H1 (cell line): Measurements from ENCODE around the gene EFHC1. TPM values are rescaled to one million over a fixed set of nuclear protein-coding genes. Genes with fewer than 3 reads are reported as not detected.

Experiments used
- CTCF ChIA-PET: fragments of 300-600 bp; sonication (Branson Sonifier 250); formaldehyde crosslinking; loops from one replicate; lab custom pipeline; 2021; ENCODE audit not compliant: partially characterized antibody; lab: Charles Lee
- POLR2A ChIA-PET: fragments of 300-600 bp; sonication (Branson Sonifier 250); formaldehyde crosslinking; loops from one replicate; lab custom pipeline; 2021; ENCODE audit warnings: inconsistent platforms; ENCODE audit not compliant: partially characterized antibody; lab: Charles Lee
- DNase-seq, 2 experiments: peaks; one replicate each; pipeline versions ENCODE4 v3.0.0 to v3.0.0-alpha.2; 2010 to 2022; ENCODE audit warnings: low spot score in 2 of 2, low read depth in 1 of 2, mixed read lengths in 1 of 2
- FAIRE-seq: peaks from 2 replicates; lab custom pipeline; 2011; peaks lifted over from hg19 to GRCh38; lab: Jason Lieb, UNC
- H2AFZ ChIP-seq: 2 replicates; pipeline ENCODE4 v1.8.1; 2012; ENCODE audit warnings: low read length, inconsistent platforms
- H2AK5ac ChIP-seq: 2 replicates; pipeline ENCODE4 v1.6.1; 2013; ENCODE audit warnings: low read depth, low read length
- H2BK120ac ChIP-seq: replicated peaks from 2 replicates; pipeline ENCODE3; 2013; ENCODE audit warnings: low read depth, low read length, inconsistent platforms
- H2BK12ac ChIP-seq: 2 replicates; pipeline ENCODE4 v1.6.1; 2013; ENCODE audit warnings: low read depth, low read length
- H2BK15ac ChIP-seq: 2 replicates; pipeline ENCODE4 v1.6.1; 2013; ENCODE audit warnings: low read length
- H2BK20ac ChIP-seq: 2 replicates; pipeline ENCODE4 v1.6.1; 2013; ENCODE audit warnings: low read length
- H2BK5ac ChIP-seq: 2 replicates; pipeline ENCODE4 v1.6.1; 2013; ENCODE audit warnings: low read depth, low read length
- H3K14ac ChIP-seq: 2 replicates; pipeline ENCODE4 v1.6.1; 2013; ENCODE audit warnings: inconsistent platforms; ENCODE audit not compliant: insufficient read length
- H3K18ac ChIP-seq: 2 replicates; pipeline ENCODE4 v1.6.1; 2013; ENCODE audit warnings: low read length; ENCODE audit errors: extremely low read depth
- H3K23ac ChIP-seq: 2 replicates; pipeline ENCODE4 v1.6.1; 2013; ENCODE audit warnings: inconsistent platforms; ENCODE audit not compliant: insufficient read length
- H3K23me2 ChIP-seq: 2 replicates; pipeline ENCODE4 v1.6.1; 2013; ENCODE audit warnings: low read depth, low read length
- H3K27ac ChIP-seq: 2 replicates; pipeline ENCODE4 v1.6.1; 2011; ENCODE audit warnings: low read depth, low read length, inconsistent platforms
- H3K27me3 ChIP-seq, 4 experiments: replicated peaks in 1 of 4; 1 replicate in 1 of 4; 2 replicates in 3 of 4; pipeline versions ENCODE4 v1.6.1 to v1.8.1; 2011 to 2013; ENCODE audit warnings: low read length in 3 of 4, mild to moderate bottlenecking in 3 of 4, inconsistent platforms in 2 of 4, mixed read lengths in 2 of 4, moderate library complexity in 1 of 4; ENCODE audit not compliant: control insufficient read depth in 3 of 4, insufficient read depth in 3 of 4; ENCODE audit errors: extremely low read depth in 1 of 4
- H3K36me3 ChIP-seq, 4 experiments: 2 replicates each; pipeline versions ENCODE4 v1.6.1 to v1.8.1; 2011 to 2013; ENCODE audit warnings: mild to moderate bottlenecking in 4 of 4, low read length in 3 of 4, moderate library complexity in 2 of 4, control low read depth in 1 of 4, inconsistent platforms in 1 of 4; ENCODE audit not compliant: insufficient read depth in 4 of 4, control insufficient read depth in 2 of 4
- H3K4ac ChIP-seq: replicated peaks from 2 replicates; pipeline ENCODE3; 2013; ENCODE audit warnings: low read length, low read depth, mixed read lengths, inconsistent platforms; ENCODE audit not compliant: insufficient read length
- H3K4me1 ChIP-seq, 4 experiments: replicated peaks in 1 of 4; 1 replicate in 1 of 4; 2 replicates in 3 of 4; pipeline versions ENCODE4 v1.6.1 to v1.8.1; 2011 to 2013; ENCODE audit warnings: low read length in 3 of 4, inconsistent platforms in 2 of 4, mixed read lengths in 1 of 4; ENCODE audit not compliant: insufficient read depth in 4 of 4, control insufficient read depth in 3 of 4
- H3K4me2 ChIP-seq, 2 experiments: 2 replicates each; pipeline versions ENCODE4 v1.6.1 to v1.8.1; 2011 to 2013; ENCODE audit warnings: low read depth in 2 of 2, low read length in 2 of 2, control low read depth in 1 of 2, inconsistent platforms in 1 of 2, mild to moderate bottlenecking in 1 of 2; ENCODE audit not compliant: insufficient read depth in 1 of 2
- H3K4me3 ChIP-seq, 4 experiments: fragments of 200-600, 300-600 bp in 1 of 4; sonication (generic), shearing (Covaris generic), sonication (Bioruptor Twin) in 1 of 4; 2 replicates each; pipeline versions ENCODE4 v1.5.1 to v1.8.1; 2011 to 2016; ENCODE audit warnings: low read length in 4 of 4, low read depth in 3 of 4, control low read depth in 2 of 4, inconsistent platforms in 2 of 4, mild to moderate bottlenecking in 2 of 4, mixed read lengths in 1 of 4, moderate library complexity in 1 of 4; ENCODE audit not compliant: insufficient read depth in 2 of 4; ENCODE audit errors: extremely low read depth in 1 of 4
- H3K56ac ChIP-seq: replicated peaks from 2 replicates; pipeline ENCODE3; 2013; ENCODE audit warnings: low read depth, mild to moderate bottlenecking, mixed read lengths, low read length, inconsistent platforms; ENCODE audit not compliant: insufficient read length
- H3K79me1 ChIP-seq: 2 replicates; pipeline ENCODE4 v1.6.1; 2013; ENCODE audit warnings: low read depth, low read length, control low read depth
- H3K79me2 ChIP-seq, 2 experiments: 2 replicates each; pipeline versions ENCODE4 v1.6.1 to v1.8.1; 2012 to 2013; ENCODE audit warnings: low read length in 2 of 2, mild to moderate bottlenecking in 2 of 2, inconsistent platforms in 1 of 2; ENCODE audit not compliant: insufficient read depth in 2 of 2, control insufficient read depth in 1 of 2
- H3K9ac ChIP-seq, 4 experiments: replicated peaks in 1 of 4; 1 replicate in 1 of 4; 2 replicates in 3 of 4; pipeline versions ENCODE4 v1.6.1 to v1.8.1; 2011 to 2013; ENCODE audit warnings: low read depth in 3 of 4, low read length in 3 of 4, control low read depth in 2 of 4, mild to moderate bottlenecking in 2 of 4, moderate library complexity in 2 of 4, inconsistent platforms in 1 of 4; ENCODE audit errors: extremely low read depth in 1 of 4
- H3K9me3 ChIP-seq, 2 experiments: 2 replicates each; pipeline versions ENCODE4 v1.6.1 to v1.8.1; 2012 to 2013; ENCODE audit warnings: mild to moderate bottlenecking in 2 of 2, moderate library complexity in 2 of 2, control low read depth in 1 of 2, inconsistent platforms in 1 of 2, low read depth in 1 of 2, low read length in 1 of 2, mixed read lengths in 1 of 2; ENCODE audit not compliant: insufficient read depth in 2 of 2
- H4K20me1 ChIP-seq, 2 experiments: replicated peaks in 1 of 2; 2 replicates each; pipeline versions ENCODE3 to v1.8.1; 2011 to 2013; ENCODE audit warnings: inconsistent platforms in 2 of 2, low read length in 2 of 2, mild to moderate bottlenecking in 1 of 2; ENCODE audit not compliant: insufficient read depth in 2 of 2, control insufficient read depth in 1 of 2
- H4K5ac ChIP-seq: 2 replicates; pipeline ENCODE4 v1.6.1; 2013; ENCODE audit warnings: low read length, low read depth, mixed read lengths, inconsistent platforms; ENCODE audit not compliant: insufficient read length
- H4K8ac ChIP-seq: 2 replicates; pipeline ENCODE4 v1.8.0; 2013; ENCODE audit warnings: mild to moderate bottlenecking, moderate library complexity, low read length, inconsistent platforms; ENCODE audit not compliant: insufficient read depth; ENCODE audit errors: extremely low read depth
- H4K91ac ChIP-seq: replicated peaks from 2 replicates; pipeline ENCODE3; 2013; ENCODE audit warnings: low read length, mixed read lengths, inconsistent platforms; ENCODE audit not compliant: insufficient read length
- BACH1 ChIP-seq: IDR thresholded peaks from 2 replicates; pipeline ENCODE4 v1.6.1; 2012; ENCODE audit warnings: low read length, improper control_type of control experiment
- CHD1 ChIP-seq: IDR thresholded peaks from 2 replicates; pipeline ENCODE4 v1.6.1; 2012; ENCODE audit warnings: low read depth, low read length, improper control_type of control experiment
- RFX5 ChIP-seq: IDR thresholded peaks from 2 replicates; pipeline ENCODE4 v1.6.1; 2011; ENCODE audit warnings: low read depth, low read length, improper control_type of control experiment, borderline replicate concordance
- SAP30 ChIP-seq: fragments of 300-600 bp; sonication (generic); IDR thresholded peaks from 2 replicates; pipeline ENCODE4 v1.7.1; 2012; ENCODE audit warnings: low read length, moderate library complexity, mild to moderate bottlenecking, inconsistent platforms; ENCODE audit not compliant: insufficient read depth, insufficient replicate concordance
- SIN3A ChIP-seq, 2 experiments: IDR thresholded peaks in 1 of 2; conservative IDR thresholded peaks in 1 of 2; 2 replicates each; pipeline ENCODE4 v1.6.1; 2011 to 2012; ENCODE audit warnings: low read length in 2 of 2, improper control_type of control experiment in 1 of 2, low read depth in 1 of 2, mild to moderate bottlenecking in 1 of 2
- SP1 ChIP-seq: IDR thresholded peaks from 2 replicates; pipeline ENCODE4 v1.6.1; 2011; ENCODE audit warnings: low read depth, low read length
- SP2 ChIP-seq: IDR thresholded peaks from 2 replicates; pipeline ENCODE4 v1.6.1; 2012; ENCODE audit warnings: mild to moderate bottlenecking, low read length, inconsistent platforms
- SP4 ChIP-seq: IDR thresholded peaks from 2 replicates; pipeline ENCODE4 v1.6.1; 2012; ENCODE audit warnings: low read length, inconsistent platforms
- TAF1 ChIP-seq: IDR thresholded peaks from 2 replicates; pipeline ENCODE4 v1.6.1; 2011; ENCODE audit warnings: mild to moderate bottlenecking, low read depth, low read length
- TAF7 ChIP-seq: optimal IDR thresholded peaks from 2 replicates; pipeline ENCODE3; 2011; ENCODE audit warnings: low read depth, mild to moderate bottlenecking, inconsistent platforms, low read length, moderate library complexity, borderline replicate concordance
- TCF12 ChIP-seq: IDR thresholded peaks from 2 replicates; pipeline ENCODE4 v1.6.1; 2011; ENCODE audit warnings: low read depth, mild to moderate bottlenecking, low read length
- USF2 ChIP-seq: IDR thresholded peaks from 2 replicates; pipeline ENCODE4 v1.6.1; 2011; ENCODE audit warnings: low read length, improper control_type of control experiment
- WGBS, 2 experiments: shearing (Covaris generic) in 1 of 2; methylation state at CpG; one replicate each; pipeline versions ENCODE4 v1.1.6 to v1.1.7; 2013 to 2015; ENCODE audit warnings: low lambda C conversion rate in 2 of 2, mixed read lengths in 2 of 2, inconsistent platforms in 1 of 2, low coverage in 1 of 2, missing lambda C conversion rate in 1 of 2; ENCODE audit not compliant: insufficient replicate concordance in 2 of 2, insufficient coverage in 1 of 2, insufficient read length in 1 of 2; ENCODE audit errors: extremely low coverage in 1 of 2, missing lambda C conversion rate in 1 of 2; 5-methylcytosine and 5-hydroxymethylcytosine counted together
- polyA plus RNA-seq, 7 experiments: library from polyadenylated mRNA; depleted of rRNA in 3 of 7; stranded (reverse) in 5 of 7; unstranded in 2 of 7; fragments of >200 nt in 5 of 7; fragments of 200-250 nt in 2 of 7; gene quantifications; 1 replicate in 5 of 7; 2 replicates in 1 of 7; 4 replicates in 1 of 7; pipeline versions ENCODE4 v1.2.1 to v1.2.3, GENCODE V29; 2011 to 2013; ENCODE audit warnings: missing spikeins in 2 of 7, mixed read lengths in 2 of 7
- total RNA-seq: library from RNA; stranded (reverse); fragmentation: NEBNext Ultra II Directional; extraction: Animal tissue kit (Norgen Biotek cat#: 25700); gene quantifications from 2 replicates; pipeline ENCODE4 v1.2.1, GENCODE V29; 2021

The EFHC1 gene
- total and polyA plus RNA-seq, 2 of the 8 experiments (the other 6 are each of a cell fraction or from before 2014, with no cell fraction given) = 10.5 to 16.4 TPM

- POLR2A ChIA-PET = interaction anchor here (1.0 to 1.6 kb wide), 2 partner anchors 12 to 32 kb away, joined by 3 to 4 read pairs; no protein-coding TSS in a partner anchor
- FAIRE-seq = no peak
Measured at GRCh38 chr6:52547647-52548352, 127.7 kb downstream of the EFHC1 start.

More at GRCh38 chr6:52547647-52548352, 127.7 kb downstream of the EFHC1 start:
- H3K79me2 ChIP-seq = peaks cover 0 to 54% of the 10 kb centered on the region in 2 experiments; a peak in 2 of 4 replicates
- H3K79me1 ChIP-seq = peaks cover 14% of the 10 kb centered on the region
- no peak overlapping the region for H2AFZ ChIP-seq
- CTCF ChIA-PET = interaction anchor here (0.8 to 2.2 kb wide), 5 partner anchors 27 to 129 kb away, joined by 4 to 6 read pairs (median 6); partner anchors contain the start of gene TRAM2
- WGBS, 2 experiments = 92% methylated on average over 9 of the region's 9 CpGs; no CpG with 5 or more reads in 1 of the 2 experiments
- no peak overlapping the region for H2BK120ac ChIP-seq
- no peak overlapping the region for H3K27ac ChIP-seq
- H3K27me3 ChIP-seq = no peaks in the 10 kb centered on the region
- H3K4ac ChIP-seq = no peak overlapping the region
- H2BK20ac ChIP-seq = no peak overlapping the region
- no peak overlapping the region for H2AK5ac ChIP-seq
- no peak overlapping the region for H3K23ac ChIP-seq
- no peak overlapping the region for H4K8ac ChIP-seq
- H3K23me2 ChIP-seq = no peaks in the 10 kb centered on the region; the same call in 1 of the 2 replicates
- no peak overlapping the region; a peak in 1 of 7 replicates for H3K9ac ChIP-seq
- H2BK12ac ChIP-seq = no peak overlapping the region
- H4K91ac ChIP-seq = no peak overlapping the region
- no peak overlapping the region for H3K18ac ChIP-seq
- H3K36me3 ChIP-seq = no peaks in the 10 kb centered on the region; a peak in 1 of 8 replicates
- no peak for DNase-seq
- no peak overlapping the region for H4K5ac ChIP-seq
- no peak overlapping the region for H2BK5ac ChIP-seq
- no peak for TF ChIP-seq SP4
- TF ChIP-seq CHD1 = no peak
- TF ChIP-seq TCF12 = no peak
- no peak for TF ChIP-seq SIN3A (conservative IDR thresholded peaks at IDR 0.05 in 1 of 2, IDR thresholded peaks at IDR 0.05 in 1 of 2; ENCODE audit: low read depth in 1 of 2, low read length in 2 of 2)
- no peak for TF ChIP-seq BACH1
- TF ChIP-seq SP2 = no peak
- no peak for TF ChIP-seq RFX5
- TF ChIP-seq TAF7 = no peak
- TF ChIP-seq TAF1 = no peak
- TF ChIP-seq USF2 = no peak
- TF ChIP-seq SP1 = no peak
- TF ChIP-seq SAP30 = no peak
- H3K4me2 ChIP-seq = no peak overlapping the region
- H2BK15ac ChIP-seq = no peak overlapping the region
- no peak overlapping the region for H3K56ac ChIP-seq
- no peaks in the 10 kb centered on the region for H4K20me1 ChIP-seq
- H3K14ac ChIP-seq = no peak overlapping the region
- H3K9me3 ChIP-seq = no peaks in the 10 kb centered on the region
- H3K4me3 ChIP-seq = no peak overlapping the region
- H3K4me1 ChIP-seq = peaks cover 11 to 20% (median 16%) of the 10 kb centered on the region in 4 experiments
